GM19238 (cell line): Measurements from ENCODE around the gene KRTAP10-7.
"Not testable (repeated sequence)": the region's sequence is repeated elsewhere in the genome, so short reads cannot be mapped to it uniquely, and the experiment has no call there.

Experiments used
- DNase-seq: peaks from one replicate; pipeline ENCODE4 v3.0.0; 2011; ENCODE audit warnings: low spot score; ENCODE audit not compliant: insufficient read length

The KRTAP10-7 gene

GRCh38 chr21:44610157-44610843 is 9.9 kb downstream of the KRTAP10-7 start:
- DNase-seq: not testable (repeated sequence)

GRCh38 chr21:44611551-44611950 is 11.2 kb downstream of the KRTAP10-7 start:
- no peak for DNase-seq

- DNase-seq: no peak
Measured at GRCh38 chr21:44612029-44612486, 11.7 kb downstream of the KRTAP10-7 start, which contains the start of gene KRTAP10-8. TSS of gene KRTAP10-8 (plus strand) at chr21:44612079. CDS start at chr21:44612101, 22 bp downstream.

DNA sequence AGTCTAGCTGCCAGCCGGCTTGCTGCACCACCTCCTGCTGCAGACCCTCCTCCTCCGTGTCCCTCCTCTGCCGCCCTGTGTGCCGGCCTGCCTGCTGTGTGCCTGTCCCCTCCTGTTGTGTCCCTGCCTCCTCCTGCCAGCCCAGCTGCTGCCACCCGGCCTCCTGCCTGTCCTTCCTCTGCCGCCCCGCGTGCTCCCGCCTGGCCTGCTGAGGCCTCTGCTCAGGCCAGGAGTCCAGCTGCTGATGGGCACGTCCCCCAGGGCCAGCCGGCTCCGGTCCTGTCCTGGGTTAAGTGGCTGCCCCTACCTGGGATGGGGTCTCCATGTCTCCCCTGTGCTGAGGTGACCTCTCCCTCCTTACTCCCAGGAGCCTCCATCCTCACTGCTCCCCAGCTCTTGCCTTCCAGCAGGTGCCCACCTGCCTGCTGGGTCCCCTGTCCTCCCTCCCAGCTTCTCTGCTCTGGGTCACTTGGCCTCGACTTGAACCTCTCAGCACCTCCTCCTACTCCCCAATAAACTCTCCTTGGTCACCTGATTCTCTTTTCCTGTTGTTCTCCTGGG is 12.4 kb downstream of the KRTAP10-7 start:
- no peak for DNase-seq

DNA sequence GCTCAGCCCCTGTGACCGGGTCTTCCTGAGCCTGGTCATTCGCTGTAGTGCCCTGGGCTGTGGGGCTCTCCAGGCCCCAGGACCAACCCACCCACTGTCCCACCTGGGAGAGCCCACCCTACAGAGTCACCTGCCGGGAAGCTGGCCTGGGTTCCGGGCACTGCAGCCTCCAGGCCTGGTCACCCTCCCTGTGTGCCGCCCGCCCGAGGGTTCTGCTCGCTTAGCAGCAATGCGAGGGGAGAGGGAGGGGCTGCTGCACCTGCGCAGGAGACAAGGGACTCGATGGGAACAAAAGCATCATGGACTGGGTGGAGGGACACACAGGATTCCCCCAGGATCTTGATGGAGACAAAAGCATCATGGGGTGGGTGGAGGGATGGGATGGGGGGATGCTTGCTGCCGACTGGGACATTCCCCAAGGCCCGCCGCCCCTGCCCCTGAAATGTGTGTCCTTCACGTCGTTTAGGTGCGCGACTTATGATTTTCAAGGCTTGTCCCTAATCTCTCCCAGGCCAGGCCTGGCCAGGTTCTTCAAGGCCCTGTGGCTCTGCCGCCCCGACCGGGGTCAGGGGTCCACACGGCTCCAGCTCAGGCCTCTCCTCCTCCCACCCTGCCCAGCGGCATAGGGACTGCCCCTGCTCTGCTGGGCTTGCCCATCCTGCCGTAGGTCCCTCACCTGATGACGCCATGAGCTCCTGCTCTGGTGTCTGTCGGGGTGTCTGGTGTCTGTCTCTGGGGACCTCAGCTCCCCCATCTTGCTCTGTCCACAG is 13.2 kb downstream of the KRTAP10-7 start:
- no peak for DNase-seq

DNA sequence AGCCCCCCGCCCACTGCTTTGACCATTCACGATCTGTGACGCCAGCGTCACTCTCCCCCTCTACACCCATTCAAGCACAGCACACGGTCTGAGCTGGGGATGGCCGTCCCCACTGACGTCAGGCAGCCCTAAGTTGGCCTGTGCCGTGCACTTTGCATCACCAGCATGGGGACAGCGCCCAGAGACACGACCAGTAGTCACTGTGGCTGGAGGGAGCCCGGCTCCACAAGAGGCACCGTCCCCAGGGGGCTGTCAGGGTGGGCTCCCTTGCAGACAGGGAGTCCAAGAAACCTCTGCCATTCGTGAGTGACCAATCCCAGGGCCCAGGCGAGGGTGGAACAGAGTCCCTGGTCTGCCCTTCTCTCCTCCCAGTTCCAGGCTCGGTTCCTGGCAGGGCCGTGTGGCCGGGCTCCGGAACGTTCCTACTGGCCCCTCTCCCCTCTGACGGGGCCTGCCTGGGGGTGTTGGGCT is 13.8 kb downstream of the KRTAP10-7 start:
- no peak for DNase-seq

- no peak for DNase-seq
Measured at GRCh38 chr21:44614961-44615391, 14.6 kb downstream of the KRTAP10-7 start.

DNA sequence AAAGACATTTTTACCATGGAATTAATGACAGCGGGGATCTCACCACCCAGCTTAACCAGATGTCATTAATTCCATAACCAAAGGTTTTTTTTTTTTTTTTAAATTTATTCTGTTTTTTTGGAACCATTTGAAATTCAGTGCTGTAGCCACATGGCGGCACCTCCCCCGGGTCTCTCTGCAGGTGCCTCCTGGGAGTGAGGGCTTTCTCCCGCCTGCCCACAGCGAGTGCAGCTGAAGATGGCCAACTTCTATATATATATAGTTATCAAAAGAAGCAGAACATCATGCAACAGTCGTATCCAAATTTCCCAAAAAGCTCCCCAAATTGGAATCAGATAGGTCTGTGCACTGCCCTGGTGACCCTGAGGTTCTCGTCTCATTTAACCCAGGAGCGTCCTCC is 15.1 kb downstream of the KRTAP10-7 start:
- DNase-seq: no peak

DNA sequence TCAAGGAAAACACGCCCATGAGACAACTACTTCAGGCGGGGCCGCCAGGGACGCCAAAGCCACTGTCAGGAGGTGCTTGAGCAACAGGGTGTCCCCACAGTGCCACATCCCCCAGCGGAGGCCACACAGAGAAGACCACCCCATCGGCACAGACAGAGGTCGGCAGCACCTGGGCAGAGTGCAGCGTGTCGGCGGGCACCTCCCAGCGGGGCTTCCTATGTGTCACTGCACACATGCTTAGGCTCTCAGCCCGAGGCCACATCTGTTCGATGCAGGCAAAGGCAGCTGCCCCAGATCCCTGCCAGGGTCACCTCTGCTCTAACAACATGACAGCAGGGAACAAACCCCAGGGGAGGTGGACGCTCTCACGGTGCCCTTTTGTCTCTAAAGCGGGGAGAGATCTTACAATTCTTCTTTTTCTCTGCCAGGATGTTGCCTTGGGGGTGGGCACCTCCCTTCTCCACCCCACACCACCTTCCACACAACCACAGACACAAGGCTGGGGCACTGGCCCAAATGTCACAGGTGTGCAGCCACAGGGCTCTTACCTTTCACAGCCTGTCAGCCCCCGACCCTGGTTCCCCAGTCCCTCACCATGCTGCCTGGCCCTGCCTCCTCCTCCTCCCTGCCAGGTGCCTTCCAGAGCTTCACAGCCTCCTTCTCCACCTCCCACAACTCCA is 15.7 kb downstream of the KRTAP10-7 start:
- no peak for DNase-seq

- DNase-seq: no peak
Measured at GRCh38 chr21:44616591-44616926, 16.2 kb downstream of the KRTAP10-7 start.

- DNase-seq: no peak
Measured at GRCh38 chr21:44617071-44617501, 16.7 kb downstream of the KRTAP10-7 start.

- DNase-seq: no peak
Measured at GRCh38 chr21:44618504-44618903, 18.1 kb downstream of the KRTAP10-7 start.

GRCh38 chr21:44618909-44619308 is 18.5 kb downstream of the KRTAP10-7 start:
- DNase-seq: no peak

DNA sequence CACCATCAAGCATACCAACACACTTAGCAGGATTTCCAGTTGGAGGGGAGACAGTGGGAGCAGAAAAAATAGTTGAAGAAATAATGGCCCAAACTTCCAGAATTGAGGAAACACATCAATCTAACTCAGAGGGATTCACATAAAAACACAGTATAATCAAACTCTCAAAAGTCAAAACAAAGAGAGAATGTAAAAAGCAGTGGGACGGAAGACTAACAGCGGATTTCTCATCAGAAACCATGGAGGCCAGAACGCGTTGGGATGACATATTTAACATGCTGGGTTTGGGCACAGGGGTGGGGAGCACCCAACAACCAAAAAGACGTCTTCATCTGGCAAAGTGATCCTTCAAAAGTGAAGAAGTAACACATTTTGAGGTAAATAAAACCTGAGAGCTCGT is 19.5 kb downstream of the KRTAP10-7 start:
- no peak for DNase-seq

GRCh38 chr21:44623575-44623974 is 23.2 kb downstream of the KRTAP10-7 start:
- DNase-seq: no peak

DNA sequence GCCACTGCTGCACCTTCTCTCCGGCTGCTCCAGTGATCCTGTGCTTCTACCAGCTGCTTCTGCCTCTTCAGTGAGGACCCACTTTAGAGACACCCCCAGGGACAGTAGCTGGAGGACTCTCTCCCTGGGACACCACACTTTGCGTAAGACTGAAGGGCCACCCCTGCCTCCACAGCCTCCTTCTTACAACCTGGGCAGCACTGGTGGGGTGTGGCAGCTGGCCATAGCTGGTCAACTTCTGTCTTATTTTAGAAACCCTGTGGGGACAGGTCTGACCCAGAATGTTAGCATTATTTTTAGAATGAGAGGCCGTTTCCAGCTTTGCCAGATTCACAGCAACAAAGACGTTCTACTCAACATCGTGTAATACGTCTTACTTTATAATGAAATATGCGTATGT is 25.4 kb downstream of the KRTAP10-7 start:
- DNase-seq: no peak

- no peak for DNase-seq
Measured at GRCh38 chr21:44626262-44626661, 25.9 kb downstream of the KRTAP10-7 start.

DNA sequence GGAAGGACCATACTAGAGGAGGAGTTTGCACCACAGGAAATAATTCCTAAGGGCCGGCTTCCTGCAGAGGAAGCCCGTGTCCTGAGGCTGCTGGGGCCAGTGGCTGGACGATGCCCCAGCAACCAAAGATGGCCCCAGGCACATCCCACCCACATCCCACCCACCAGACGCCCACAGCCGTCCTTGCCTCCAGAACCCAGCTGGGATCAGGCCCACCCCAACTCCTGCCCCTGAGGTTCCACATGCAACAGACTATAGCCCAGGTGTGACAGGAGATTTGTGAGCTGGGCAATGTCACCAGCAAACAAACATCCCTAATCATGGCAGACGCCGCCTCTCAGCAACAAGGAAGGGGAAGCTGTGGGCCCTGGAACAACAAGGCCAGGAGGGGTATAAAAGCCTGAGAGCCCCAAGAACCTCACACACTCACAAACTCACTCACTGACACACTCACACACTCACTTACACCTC is 26.3 kb downstream of the KRTAP10-7 start, which contains the start of gene KRTAP10-9:
Gene KRTAP10-9 (plus strand): TSS at position 421 of the 471 bp plus-strand sequence. CDS start 79 bp downstream, outside the sequence.
- DNase-seq: no peak

DNA sequence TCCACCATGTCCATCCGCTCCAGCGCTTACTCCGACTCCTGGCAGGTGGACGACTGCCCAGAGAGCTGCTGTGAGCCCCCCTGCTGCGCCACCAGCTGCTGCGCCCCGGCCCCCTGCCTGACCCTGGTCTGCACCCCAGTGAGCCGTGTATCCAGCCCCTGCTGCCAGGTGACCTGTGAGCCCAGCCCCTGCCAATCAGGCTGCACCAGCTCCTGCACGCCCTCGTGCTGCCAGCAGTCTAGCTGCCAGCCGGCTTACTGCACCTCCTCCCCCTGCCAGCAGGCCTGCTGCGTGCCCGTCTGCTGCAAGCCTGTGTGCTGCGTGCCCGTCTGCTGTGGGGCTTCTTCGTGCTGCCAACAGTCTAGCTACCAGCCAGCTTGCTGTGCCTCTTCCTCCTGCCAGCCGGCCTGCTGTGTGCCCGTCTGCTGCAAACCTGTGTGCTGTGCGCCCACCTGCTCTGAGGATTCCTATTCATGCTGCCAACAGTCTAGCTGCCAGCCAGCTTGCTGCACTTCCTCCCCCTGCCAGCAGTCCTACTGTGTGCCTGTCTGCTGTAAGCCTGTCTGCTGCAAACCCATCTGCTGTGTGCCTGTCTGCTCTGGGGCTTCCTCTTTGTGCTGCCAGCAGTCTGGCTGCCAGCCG is 26.9 kb downstream of the KRTAP10-7 start:
- not testable (repeated sequence) for DNase-seq

DNA sequence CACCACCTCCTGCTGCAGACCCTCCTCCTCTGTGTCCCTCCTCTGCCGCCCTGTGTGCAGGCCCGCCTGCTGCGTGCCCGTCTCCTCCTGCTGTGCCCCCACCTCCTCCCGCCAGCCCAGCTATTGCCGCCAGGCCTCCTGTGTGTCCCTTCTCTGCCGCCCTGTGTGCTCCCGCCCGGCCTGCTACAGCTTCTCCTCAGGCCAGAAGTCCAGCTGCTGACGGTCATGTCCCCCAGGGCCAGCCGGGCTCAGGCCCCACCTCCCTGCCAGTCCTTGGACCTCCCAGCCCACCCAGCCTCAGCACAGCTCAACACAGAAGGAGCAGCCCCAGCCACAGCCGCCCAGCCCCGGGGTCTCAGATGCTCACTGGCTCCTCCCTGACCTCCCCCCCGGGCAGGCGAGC is 27.4 kb downstream of the KRTAP10-7 start:
- not testable (repeated sequence) for DNase-seq
